HG03045 (cell line): ENCODE results near the gene MVP.

Experiments
- ATAC-seq: cut with Tn5 transposase; IDR thresholded peaks from one replicate; pipeline ENCODE4 v1.9.1; 2021; ENCODE audit warnings: mild to moderate bottlenecking, moderate library complexity; ENCODE audit not compliant: unreplicated experiment

Gene MVP

DNA sequence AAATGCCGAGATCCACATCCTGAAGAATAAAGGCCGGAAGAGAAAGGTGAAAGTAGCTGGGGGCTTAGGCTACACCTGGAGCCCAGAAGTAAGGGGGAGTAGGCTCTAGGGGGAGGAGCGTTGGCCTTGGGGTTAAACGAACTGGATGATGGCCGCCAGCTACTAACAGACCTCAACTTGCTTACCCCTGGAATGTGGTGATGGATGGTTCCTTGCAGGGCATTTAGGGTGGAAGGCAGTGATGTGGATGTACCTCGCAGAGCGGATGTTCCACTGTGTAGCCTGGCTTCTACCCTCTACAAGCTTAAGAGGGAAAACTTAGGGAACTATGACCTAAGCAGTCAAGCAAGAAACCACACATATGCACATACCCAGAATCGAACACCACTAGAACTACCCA lies 16.2 kb upstream of the MVP start:
- ATAC-seq, result no peak

DNA sequence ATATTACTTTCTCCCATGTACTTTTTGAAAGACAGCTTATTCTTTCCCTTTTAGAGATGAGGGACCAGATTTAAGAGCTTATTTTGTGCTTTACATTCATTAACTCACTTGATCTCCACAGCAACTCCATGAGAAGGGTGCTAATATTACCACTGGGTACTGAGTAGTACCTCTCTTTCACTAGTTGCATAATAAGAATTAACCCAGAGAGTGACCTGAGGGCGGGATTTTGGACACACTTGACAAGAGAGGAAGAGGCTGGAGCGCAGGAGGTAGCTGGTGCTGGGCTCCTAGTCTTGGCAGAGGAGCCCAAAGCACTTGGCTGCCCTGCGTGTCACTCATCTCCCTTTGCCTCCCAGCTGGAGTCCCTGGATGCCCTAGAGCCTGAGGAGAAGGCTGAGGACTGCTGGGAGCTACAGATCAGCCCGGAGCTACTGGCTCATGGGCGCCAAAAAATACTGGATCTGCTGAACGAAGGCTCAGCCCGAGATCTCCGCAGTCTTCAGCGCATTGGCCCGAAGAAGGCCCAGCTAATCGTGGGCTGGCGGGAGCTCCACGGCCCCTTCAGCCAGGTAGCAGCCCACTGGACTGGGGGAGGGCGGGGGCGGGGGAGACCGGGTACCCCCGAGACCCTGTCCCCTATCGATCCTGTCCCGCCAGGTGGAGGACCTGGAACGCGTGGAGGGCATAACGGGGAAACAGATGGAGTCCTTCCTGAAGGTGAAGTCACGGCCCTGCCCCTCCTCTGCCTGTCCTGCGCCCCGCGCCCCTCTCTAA lies 15.6 kb upstream of the MVP start:
- no peak for ATAC-seq

DNA sequence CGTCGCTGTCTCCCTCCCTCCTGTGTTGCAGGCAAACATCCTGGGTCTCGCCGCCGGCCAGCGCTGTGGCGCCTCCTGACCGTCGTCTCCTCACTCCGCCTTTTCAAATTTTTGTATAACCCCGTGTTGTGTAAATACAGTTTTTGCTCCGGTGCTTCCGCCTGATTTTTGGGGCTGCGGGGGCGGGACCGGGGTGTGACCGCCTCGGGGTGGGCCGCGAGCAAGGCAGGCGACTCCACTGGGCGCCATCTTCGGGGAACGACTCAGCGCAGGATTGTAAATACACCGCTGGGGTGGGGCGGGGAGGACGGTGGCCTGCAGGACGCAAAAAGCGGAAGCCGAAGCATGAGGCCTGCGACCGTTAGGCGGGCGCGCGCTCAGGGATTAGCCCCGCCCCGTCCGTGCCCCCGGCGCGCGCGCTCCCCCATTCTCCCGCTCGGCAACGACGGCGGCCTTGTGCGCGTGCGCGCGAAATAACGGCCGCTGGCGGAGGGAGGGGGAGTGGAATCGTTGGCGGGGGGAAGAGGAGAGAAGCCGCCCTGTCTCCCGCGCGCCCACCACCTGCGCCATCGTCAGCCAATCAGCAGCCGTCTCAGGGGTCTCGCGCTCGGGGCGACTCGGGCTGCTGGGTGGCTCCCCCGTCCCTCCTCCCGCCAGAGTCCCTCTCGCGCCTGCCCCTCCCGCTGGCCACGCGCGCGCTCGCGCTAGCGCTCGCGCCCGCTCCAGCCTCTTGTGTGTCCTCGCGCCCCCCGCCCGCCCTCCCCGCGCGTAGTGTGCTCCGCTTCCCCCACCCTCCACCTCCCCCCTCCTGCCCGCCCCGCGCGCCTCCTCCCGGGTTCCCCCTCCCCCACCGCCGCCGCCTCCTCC lies 14.8 kb upstream of the MVP start:
- peak; percentile 49 for ATAC-seq

DNA sequence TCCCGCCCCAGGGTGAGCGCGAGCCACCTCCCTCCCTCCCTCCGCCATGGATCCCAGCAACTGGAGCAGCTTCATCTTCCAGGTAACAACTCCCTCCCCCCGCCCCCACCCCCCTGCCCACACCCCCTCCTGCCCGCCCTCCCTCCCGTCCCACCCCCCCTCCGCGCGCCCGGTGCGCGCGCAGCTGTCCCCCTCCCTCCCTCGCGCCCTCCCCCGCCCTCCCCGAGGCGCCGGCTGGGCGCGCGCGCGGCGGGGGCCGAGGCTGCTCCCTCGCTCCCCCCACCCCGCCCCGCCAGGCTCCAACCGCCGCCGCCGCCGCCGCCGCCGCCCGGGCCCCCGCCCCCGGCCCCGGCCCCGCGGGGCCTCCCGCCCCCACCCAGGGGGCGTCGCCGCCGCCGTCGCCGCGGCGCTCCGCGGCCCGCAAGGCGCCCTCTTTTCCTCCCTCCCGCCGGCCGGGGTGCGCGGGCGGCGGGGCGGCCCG lies 14.1 kb upstream of the MVP start, which contains the start of gene MAZ:
TSS of gene MAZ (plus strand) at position 431 of the 481 bp plus-strand sequence. CDS start 173 bp downstream, outside the sequence.
- no peak for ATAC-seq

DNA sequence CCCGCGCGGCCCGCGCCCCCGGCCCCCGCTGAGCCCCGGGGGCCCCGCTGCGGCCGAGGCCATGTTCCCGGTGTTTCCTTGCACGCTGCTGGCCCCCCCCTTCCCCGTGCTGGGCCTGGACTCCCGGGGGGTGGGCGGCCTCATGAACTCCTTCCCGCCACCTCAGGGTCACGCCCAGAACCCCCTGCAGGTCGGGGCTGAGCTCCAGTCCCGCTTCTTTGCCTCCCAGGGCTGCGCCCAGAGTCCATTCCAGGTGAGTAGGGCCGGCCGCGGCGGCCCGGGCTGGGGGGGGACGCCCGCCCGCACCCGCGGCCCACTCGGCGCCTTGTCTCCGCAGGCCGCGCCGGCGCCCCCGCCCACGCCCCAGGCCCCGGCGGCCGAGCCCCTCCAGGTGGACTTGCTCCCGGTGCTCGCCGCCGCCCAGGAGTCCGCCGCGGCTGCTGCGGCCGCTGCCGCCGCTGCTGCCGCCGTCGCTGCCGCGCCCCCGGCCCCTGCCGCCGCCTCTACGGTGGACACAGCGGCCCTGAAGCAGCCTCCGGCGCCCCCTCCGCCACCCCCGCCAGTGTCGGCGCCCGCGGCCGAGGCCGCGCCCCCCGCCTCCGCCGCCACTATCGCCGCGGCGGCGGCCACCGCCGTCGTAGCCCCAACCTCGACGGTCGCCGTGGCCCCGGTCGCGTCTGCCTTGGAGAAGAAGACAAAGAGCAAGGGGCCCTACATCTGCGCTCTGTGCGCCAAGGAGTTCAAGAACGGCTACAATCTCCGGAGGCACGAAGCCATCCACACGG lies 13.4 kb upstream of the MVP start:
- no peak for ATAC-seq

DNA sequence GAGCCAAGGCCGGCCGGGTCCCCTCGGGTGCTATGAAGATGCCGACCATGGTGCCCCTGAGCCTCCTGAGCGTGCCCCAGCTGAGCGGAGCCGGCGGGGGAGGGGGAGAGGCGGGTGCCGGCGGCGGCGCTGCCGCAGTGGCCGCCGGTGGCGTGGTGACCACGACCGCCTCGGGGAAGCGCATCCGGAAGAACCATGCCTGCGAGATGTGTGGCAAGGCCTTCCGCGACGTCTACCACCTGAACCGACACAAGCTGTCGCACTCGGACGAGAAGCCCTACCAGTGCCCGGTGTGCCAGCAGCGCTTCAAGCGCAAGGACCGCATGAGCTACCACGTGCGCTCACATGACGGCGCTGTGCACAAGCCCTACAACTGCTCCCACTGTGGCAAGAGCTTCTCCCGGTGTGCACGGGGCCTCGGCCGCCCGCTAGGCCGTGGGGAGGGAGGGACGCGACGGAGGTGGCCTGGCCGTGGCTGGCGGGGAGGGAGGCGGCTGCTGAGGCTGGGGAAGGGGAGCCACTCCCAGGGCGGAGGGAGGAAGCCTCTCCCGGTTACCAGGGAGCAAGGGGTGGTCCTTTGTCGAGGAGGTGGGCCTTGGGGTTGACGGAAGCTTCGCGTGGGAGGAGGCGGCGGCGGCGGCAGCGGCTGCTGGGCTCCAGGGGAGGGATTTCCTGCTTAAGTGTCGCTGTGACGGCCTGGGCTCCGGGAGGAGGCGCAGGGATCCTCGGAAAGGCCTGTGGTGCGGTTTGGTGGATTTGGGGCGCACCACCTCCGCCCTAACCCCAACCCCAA lies 12.6 kb upstream of the MVP start:
- peak; percentile 18 for ATAC-seq

DNA sequence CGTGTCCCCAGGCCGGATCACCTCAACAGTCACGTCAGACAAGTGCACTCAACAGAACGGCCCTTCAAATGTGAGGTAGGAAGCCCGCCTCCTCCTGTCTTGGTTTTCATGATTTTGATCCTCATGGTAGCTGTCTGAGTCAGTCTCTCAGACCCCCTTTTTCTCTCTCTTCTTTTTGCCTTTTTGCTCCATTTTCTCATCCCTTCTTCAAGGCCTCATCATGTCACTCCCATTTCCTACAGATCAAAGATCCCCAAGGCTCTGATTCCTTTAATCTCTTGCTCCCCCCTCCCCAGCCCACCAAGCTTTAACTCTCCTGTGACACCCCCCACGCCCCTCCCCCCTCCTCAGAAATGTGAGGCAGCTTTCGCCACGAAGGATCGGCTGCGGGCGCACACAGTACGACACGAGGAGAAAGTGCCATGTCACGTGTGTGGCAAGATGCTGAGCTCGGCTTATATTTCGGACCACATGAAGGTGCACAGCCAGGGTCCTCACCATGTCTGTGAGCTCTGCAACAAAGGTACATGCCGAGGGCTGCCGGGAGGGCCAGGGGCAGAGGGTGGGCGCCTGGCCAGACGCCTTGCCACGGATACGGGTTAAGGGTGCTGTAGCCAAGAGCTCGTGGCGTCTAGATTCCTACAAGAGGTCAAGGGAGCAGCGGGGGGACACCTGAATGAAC lies 11.9 kb upstream of the MVP start:
- ATAC-seq, result no peak

DNA sequence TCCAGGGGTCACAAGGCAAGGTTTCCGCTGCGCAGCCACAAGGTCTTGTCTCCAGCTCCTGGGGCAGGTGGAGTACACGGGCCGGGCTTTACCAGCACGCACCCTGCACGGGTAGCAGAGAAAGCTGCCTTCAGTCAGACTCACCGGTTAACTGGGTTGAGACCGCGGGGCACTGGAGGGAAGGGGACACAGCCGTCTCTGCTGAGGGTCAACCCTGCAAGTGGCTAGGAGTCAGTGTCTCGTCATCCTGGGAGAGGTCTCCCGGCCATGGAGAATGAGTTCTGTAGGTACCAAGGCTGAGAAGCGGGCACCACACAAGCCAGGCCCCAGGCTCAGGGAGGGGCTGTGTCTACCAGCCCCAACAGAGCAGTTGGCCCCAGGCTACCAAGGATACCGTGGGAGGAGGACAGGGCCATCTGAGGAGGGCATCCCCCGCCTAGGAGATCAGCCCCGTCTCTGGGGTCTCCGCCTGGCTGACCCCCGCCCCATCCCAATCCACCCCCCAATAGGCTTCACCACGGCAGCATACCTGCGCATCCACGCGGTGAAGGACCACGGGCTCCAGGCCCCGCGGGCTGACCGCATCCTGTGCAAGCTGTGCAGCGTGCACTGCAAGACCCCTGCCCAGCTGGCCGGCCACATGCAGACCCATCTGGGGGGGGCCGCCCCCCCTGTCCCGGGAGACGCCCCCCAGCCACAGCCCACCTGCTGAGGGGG lies 11.1 kb upstream of the MVP start:
- ATAC-seq, result no peak

DNA sequence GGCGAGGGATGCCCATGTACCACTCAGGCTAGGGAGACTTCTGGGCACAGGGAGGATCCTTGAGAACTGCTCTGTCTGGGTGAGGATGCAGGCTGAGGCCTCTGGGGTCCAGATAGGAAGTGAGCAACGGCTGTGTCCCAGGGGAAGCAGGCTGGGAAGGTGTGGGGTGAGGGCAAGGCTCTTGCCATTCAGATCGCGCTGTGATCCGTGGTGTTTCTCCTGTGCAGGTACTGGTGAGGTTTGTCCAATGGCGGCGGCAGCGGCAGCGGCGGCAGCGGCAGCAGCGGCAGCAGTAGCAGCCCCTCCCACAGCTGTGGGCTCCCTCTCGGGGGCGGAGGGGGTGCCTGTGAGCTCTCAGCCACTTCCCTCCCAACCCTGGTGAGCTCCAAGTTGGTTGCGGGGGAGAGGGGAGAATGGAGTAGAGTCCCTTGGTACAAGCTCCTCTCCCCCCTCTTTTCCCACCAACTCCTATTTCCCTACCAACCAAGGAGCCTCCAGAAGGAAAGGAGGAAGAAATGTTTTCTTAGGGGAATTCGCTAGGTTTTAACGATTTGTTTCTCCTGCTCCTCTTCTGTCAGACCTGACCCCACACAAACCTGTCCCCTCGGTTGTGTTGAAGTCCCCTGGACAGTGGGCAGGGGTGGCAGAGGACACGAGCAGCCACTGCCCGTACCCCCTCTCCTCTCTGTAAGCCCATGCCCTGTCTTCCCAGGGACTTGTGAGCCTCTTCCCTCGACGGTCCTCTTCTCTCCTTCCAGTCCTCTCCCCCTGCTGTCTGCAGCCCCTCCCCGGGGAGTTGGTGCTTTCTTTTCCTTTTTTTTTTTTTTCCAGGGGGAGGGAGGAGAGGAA lies 10.2 kb upstream of the MVP start:
- no peak for ATAC-seq

DNA sequence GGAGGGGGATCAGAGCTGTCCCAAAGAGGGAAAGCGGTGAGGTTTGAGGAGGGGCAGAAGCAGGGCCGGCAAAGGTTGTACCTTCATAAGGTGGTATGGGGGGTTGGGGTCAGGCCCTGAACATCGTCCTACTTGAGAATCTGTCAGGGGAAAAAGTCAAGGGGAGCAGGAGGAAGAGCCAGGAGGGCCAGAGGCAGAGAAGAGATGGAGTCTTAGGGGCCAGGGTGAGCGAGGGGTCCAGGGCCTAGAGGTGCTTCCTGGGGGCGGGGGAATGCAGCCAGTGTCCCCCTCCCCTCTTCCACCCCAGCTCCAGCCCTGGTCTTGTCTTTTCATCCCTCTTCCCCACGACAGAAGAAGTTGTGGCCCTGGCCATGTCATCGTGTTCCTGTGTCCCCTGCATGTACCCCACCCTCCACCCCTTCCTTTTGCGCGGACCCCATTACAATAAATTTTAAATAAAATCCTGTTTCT lies 9.5 kb upstream of the MVP start:
- ATAC-seq, result no peak

DNA sequence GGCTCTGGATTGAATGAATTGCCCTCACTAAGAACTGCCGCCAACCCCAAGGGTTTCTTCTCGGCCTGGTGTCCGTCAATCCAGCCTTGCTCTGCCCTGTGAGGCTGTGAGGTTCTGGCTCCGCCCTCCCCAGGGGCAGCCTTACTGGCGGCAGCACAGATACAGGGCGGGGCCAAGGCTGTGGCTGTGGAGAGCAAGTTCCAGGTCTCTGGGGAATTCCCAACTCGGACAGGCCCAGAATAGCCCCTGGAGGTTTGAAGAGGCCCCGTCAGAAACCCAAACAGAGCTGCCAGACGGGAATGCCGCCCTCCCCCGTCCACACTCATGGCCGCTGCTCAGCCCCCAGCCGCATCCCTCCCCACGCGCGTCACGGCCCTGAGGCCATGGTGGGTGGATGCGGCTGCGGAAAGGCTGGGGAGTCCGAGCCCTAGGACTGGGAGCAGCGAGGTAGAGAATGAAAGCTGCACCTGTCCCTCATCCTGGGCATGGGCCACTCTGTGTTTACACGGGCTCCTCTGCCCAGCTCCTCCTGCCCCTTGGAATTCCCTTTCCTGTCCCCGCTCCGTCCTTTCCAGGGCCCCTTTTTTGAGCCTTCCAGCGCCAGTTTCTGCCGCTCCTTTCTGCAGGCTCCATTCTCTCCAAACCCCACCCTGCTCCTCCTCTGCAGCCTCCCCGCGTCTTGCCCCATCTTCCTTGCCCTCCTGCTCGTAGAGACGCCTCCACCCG lies 8.9 kb upstream of the MVP start:
- peak; percentile 34 for ATAC-seq

DNA sequence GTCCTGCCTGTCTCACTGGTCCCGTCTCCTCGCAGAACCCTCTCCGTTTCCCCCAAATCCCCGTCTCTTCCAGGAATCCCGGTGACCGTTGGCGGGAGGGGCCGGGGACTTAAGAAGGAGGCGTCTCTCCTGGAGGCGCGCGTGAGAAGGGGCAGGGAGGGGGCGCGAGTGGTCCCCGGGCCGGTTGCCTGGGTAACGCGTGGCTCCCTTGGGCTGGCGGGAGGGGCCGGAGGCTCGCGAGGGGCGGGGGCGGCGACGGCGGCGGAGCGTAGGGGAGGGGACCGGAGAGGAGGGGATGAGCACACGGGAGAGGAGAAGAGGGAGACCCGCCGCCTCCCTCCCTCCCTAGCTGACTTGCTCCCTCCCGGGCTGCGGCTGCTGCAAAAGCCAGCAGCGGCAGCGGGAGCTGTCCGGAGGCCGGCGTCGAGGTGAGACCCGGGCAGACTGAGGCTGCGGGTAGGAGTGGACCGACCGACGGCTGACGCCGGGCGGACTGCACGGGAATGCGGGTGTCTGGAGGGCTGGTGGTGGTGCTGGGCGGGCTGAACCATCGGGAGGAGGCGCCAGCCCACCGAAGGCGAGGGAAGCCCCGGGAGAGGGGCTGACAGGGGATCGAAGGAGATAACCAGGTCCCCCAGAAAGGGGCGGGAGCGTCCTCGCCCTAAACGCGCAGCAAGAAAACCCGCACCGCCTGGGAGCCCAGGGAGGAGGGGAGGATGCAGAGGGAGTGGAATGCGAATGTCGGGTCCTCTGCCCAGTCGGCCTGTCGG lies 8.2 kb upstream of the MVP start, which contains the start of gene PRRT2:
TSS of gene PRRT2 (plus strand) at position 298 of the 770 bp plus-strand sequence. CDS start 862 bp downstream, outside the sequence.
- ATAC-seq, result no peak

DNA sequence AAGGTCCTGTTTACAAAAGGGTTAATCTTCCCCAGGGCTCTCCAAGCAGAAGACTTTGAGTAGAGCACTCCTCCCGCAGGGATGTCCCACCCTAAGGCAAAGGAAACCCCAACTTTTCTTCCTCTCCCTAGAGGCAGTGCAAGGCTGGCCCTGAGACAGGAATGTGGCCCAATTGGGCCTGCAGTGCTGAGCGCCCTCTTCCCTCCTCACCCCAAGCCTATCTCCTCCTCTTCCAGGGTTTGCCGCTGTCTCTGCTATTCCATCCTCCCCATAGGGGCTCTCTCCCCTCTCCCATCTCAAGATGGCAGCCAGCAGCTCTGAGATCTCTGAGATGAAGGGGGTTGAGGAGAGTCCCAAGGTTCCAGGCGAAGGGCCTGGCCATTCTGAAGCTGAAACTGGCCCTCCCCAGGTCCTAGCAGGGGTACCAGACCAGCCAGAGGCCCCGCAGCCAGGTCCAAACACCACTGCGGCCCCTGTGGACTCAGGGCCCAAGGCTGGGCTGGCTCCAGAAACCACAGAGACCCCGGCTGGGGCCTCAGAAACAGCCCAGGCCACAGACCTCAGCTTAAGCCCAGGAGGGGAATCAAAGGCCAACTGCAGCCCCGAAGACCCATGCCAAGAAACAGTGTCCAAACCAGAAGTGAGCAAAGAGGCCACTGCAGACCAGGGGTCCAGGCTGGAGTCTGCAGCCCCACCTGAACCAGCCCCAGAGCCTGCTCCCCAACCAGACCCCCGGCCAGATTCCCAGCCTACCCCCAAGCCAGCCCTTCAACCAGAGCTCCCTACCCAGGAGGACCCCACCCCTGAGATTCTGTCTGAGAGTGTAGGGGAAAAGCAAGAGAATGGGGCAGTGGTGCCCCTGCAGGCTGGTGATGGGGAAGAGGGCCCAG lies 7.3 kb upstream of the MVP start:
- no peak for ATAC-seq

DNA sequence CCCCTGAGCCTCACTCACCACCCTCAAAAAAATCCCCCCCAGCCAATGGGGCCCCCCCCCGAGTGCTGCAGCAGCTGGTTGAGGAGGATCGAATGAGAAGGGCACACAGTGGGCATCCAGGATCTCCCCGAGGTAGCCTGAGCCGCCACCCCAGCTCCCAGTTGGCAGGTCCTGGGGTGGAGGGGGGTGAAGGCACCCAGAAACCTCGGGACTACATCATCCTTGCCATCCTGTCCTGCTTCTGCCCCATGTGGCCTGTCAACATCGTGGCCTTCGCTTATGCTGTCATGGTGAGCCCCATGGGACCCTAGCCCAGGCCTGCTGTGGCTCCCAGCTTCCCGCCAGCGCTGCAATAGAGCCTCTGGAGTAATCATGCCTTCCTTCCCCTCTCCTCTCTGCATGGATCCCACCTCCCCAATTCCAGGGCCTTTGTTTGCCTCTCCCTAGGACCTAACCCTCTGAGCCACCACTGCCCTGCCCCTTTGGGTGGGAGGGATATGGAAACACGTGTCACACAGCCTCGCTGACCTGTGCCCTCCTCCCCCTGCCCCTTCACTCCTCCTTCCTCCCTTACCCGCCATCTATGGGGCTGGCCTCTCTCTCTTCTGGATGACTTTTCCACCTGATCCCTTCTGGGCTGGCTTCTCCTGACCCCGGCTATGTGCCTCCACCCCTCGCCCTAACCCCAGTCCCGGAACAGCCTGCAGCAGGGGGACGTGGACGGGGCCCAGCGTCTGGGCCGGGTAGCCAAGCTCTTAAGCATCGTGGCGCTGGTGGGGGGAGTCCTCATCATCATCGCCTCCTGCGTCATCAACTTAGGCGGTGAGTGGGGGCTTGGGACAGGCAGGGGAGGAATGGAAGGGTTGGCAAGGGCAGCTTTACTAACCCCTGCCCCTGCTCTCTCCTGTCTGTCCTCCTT lies 6.4 kb upstream of the MVP start:
- no peak for ATAC-seq
